ENCODE measurements around the gene HSPA4.

HSPA4 gene

DNA sequence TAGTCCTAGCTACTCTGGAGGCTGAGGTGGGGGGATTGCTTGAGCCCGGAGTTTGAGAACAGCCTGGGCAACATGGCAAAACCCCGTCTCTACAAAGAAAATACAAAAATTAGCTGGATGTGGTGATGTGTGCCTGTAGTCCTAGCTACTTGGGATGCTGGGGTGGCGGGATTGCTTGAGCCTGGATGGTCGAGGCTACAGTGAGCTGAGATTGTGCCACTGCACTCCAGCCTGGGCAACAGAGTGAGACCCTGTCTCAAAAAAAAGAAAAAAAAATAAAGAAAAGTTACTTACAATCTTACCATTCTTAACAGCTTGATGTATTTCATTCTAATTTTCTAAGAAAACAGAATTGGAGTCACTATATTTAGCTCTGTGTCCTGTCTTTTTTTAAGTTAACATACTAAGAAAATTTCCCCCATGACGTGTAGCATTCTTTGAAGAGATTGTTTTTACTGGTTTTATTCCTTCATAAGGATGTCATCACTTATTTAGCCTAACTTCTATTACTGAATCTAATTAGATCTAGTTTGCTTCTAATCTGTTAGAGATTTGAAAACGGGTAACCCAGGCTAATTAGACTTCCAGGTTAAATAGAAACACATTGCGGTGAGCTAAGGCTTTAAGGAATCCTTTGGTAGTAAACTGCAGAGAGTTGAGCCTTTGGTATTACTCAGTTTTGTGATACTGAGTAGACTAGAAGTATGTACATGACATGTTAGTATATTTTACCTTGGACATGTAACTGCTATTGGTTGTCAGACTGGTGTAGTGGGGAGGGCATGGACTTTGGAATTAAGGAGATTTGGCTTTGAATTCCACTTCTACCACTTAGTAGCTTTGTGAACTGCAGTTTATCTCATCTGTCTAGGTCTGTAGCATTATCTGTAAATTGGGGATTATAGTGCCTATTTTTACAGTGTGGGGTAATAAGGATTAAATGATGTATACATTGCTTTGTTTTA, 24.0 kb downstream of the HSPA4 start:
- peaks cover 11% of the 10 kb centered on the region for H3K79me1 ChIP-seq (ENCODE audit: low read length)
- H3K27me3 ChIP-seq (ENCODE audit: insufficient read depth, low read length, poor library complexity), result no peaks in the 10 kb centered on the region
- H3K4me1 ChIP-seq (ENCODE audit: control insufficient read depth, low read depth, low read length), result no peaks in the 10 kb centered on the region
- no peak overlapping the region for H2BK5ac ChIP-seq (ENCODE audit: low read length)
- no peak overlapping the region for H3K4me2 ChIP-seq (ENCODE audit: low read length)
- H3K9ac ChIP-seq (ENCODE audit: low read length), result no peak overlapping the region
- no peak overlapping the region for H3K27ac ChIP-seq (ENCODE audit: low read depth, low read length)
- peaks cover 10% of the 10 kb centered on the region for H3K36me3 ChIP-seq (ENCODE audit: control insufficient read depth, insufficient read depth, low read length)
- whole genome bisulfite sequencing (ENCODE audit: extremely low coverage, insufficient coverage, low lambda C conversion rate), result no CpG with 5 or more reads among the region's 7 CpGs
- DNase-seq, result no peak
- H3K4me3 ChIP-seq (ENCODE audit: low read length), result no peak overlapping the region
- H3K23ac ChIP-seq (ENCODE audit: low read length), result no peak overlapping the region
- peaks cover 28% of the 10 kb centered on the region for H3K79me2 ChIP-seq (ENCODE audit: control insufficient read depth, insufficient read depth, low read length)
- H3K4ac ChIP-seq (ENCODE audit: low read depth, low read length), result no peak overlapping the region
- no peak overlapping the region for H2BK15ac ChIP-seq (replicated peaks; ENCODE audit: low read depth)
- H4K8ac ChIP-seq (ENCODE audit: low read depth, low read length), result no peak overlapping the region
- no peak overlapping the region for H3K56ac ChIP-seq (ENCODE audit: low read length)
- no peak overlapping the region for H2BK120ac ChIP-seq (ENCODE audit: low read depth, low read length)
- H2AK5ac ChIP-seq (ENCODE audit: low read length), result no peak overlapping the region
- H3K18ac ChIP-seq (ENCODE audit: low read length), result no peak overlapping the region
- no peak overlapping the region for H4K5ac ChIP-seq (ENCODE audit: low read length)

GRCh38 chr5:133079048-133079447, 27.2 kb downstream of the HSPA4 start:
- H4K5ac ChIP-seq (ENCODE audit: low read length), result no peak overlapping the region
- H2AK5ac ChIP-seq (ENCODE audit: low read length), result no peak overlapping the region
- no peak overlapping the region for H2BK15ac ChIP-seq (replicated peaks; ENCODE audit: low read depth)
- H3K36me3 ChIP-seq (ENCODE audit: control insufficient read depth, insufficient read depth, low read length), result peaks cover 4% of the 10 kb centered on the region
- no peak overlapping the region for H2BK5ac ChIP-seq (ENCODE audit: low read length)
- H3K79me1 ChIP-seq (ENCODE audit: low read length), result peaks cover 7% of the 10 kb centered on the region
- H3K23ac ChIP-seq (ENCODE audit: low read length), result no peak overlapping the region
- WGBS (ENCODE audit: extremely low coverage, insufficient coverage, low lambda C conversion rate), result no CpG with 5 or more reads among the region's 3 CpGs
- H4K8ac ChIP-seq (ENCODE audit: low read depth, low read length), result no peak overlapping the region
- no peak overlapping the region for H3K56ac ChIP-seq (ENCODE audit: low read length)
- peaks cover 20% of the 10 kb centered on the region for H3K79me2 ChIP-seq (ENCODE audit: control insufficient read depth, insufficient read depth, low read length)
- H3K4me2 ChIP-seq (ENCODE audit: low read length), result no peak overlapping the region
- no peak for DNase-seq
- no peak overlapping the region for H3K27ac ChIP-seq (ENCODE audit: low read depth, low read length)
- no peak overlapping the region for H2BK120ac ChIP-seq (ENCODE audit: low read depth, low read length)
- H3K9ac ChIP-seq (ENCODE audit: low read length), result no peak overlapping the region
- no peak overlapping the region for H3K4me3 ChIP-seq (ENCODE audit: low read length)
- no peak overlapping the region for H3K18ac ChIP-seq (ENCODE audit: low read length)
- H3K4ac ChIP-seq (ENCODE audit: low read depth, low read length), result no peak overlapping the region
- H3K27me3 ChIP-seq (ENCODE audit: insufficient read depth, low read length, poor library complexity), result no peaks in the 10 kb centered on the region
- H3K4me1 ChIP-seq (ENCODE audit: control insufficient read depth, low read depth, low read length), result no peaks in the 10 kb centered on the region

DNA sequence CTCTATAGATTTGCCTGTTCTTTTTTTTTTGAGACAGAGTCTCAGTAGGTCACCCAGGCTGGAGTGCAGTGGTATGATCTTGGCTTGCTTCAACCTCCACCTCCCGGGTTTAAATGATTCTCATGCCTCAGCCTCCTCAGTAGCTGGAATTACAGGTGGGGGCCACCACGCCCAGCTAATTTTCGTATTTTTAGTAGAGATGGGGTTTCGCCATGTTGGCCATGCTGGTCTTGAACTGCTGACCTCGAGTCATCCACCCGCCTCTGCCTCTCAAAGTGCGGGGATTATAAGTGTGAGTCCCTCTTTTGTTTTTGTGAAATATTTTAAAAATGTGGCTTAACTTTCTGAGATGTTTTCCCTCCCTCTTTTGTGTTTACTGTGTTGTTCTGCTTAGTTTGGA, 29.2 kb downstream of the HSPA4 start:
- WGBS (ENCODE audit: extremely low coverage, insufficient coverage, low lambda C conversion rate), result no CpG with 5 or more reads among the region's 7 CpGs
- Histone ChIP-seq H3K79me2 (ENCODE audit: control insufficient read depth, insufficient read depth, low read length) (peaks cover 21% of the 10 kb centered on the region), H3K23ac (ENCODE audit: low read length) (no peak overlapping the region), H3K27ac (ENCODE audit: low read depth, low read length) (no peak overlapping the region), H2BK5ac (ENCODE audit: low read length) (no peak overlapping the region), H3K4me3 (ENCODE audit: low read length) (no peak overlapping the region), H4K5ac (ENCODE audit: low read length) (no peak overlapping the region), H2BK15ac (replicated peaks; ENCODE audit: low read depth) (no peak overlapping the region), H4K8ac (ENCODE audit: low read depth, low read length) (peak overlapping the region; percentile 28), H3K4me2 (ENCODE audit: low read length) (no peak overlapping the region), H3K4me1 (ENCODE audit: control insufficient read depth, low read depth, low read length) (no peaks in the 10 kb centered on the region), H3K9ac (ENCODE audit: low read length) (no peak overlapping the region), H3K4ac (ENCODE audit: low read depth, low read length) (no peak overlapping the region), H3K79me1 (ENCODE audit: low read length) (peaks cover 8% of the 10 kb centered on the region), H3K27me3 (ENCODE audit: insufficient read depth, low read length, poor library complexity) (no peaks in the 10 kb centered on the region), H2AK5ac (ENCODE audit: low read length) (no peak overlapping the region), H3K18ac (ENCODE audit: low read length) (no peak overlapping the region), H2BK120ac (ENCODE audit: low read depth, low read length) (no peak overlapping the region), H3K36me3 (ENCODE audit: control insufficient read depth, insufficient read depth, low read length) (peaks cover 2% of the 10 kb centered on the region), H3K56ac (ENCODE audit: low read length) (no peak overlapping the region)
- no peak for DNase-seq

DNA sequence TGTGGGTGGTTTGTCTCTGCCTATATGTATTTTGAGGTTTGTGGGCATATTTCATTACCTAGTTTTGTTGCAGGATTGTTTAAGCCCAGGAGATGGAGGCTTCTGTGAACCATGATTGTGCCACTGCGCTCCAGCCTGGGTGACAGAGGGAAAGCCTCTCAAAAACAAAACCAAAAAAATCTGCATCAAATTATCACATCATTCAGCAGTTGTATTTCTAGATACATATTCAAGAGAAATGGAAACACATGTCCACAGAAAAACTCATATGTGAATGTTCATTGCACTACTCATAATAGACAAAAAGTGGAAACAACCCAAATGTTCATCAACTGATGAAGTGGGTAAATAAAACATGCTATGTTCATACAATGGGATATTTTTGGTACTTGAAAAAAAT, 29.9 kb downstream of the HSPA4 start:
- no peak for DNase-seq
- Histone ChIP-seq H3K4me2 (ENCODE audit: low read length) (no peak overlapping the region), H3K27ac (ENCODE audit: low read depth, low read length) (no peak overlapping the region), H3K18ac (ENCODE audit: low read length) (no peak overlapping the region), H3K4me1 (ENCODE audit: control insufficient read depth, low read depth, low read length) (no peaks in the 10 kb centered on the region), H3K27me3 (ENCODE audit: insufficient read depth, low read length, poor library complexity) (no peaks in the 10 kb centered on the region), H2AK5ac (ENCODE audit: low read length) (no peak overlapping the region), H2BK120ac (ENCODE audit: low read depth, low read length) (no peak overlapping the region), H3K9ac (ENCODE audit: low read length) (no peak overlapping the region), H2BK15ac (replicated peaks; ENCODE audit: low read depth) (no peak overlapping the region), H3K4ac (ENCODE audit: low read depth, low read length) (no peak overlapping the region), H3K4me3 (ENCODE audit: low read length) (no peak overlapping the region), H3K79me2 (ENCODE audit: control insufficient read depth, insufficient read depth, low read length) (peaks cover 21% of the 10 kb centered on the region), H3K79me1 (ENCODE audit: low read length) (peaks cover 6% of the 10 kb centered on the region), H4K5ac (ENCODE audit: low read length) (no peak overlapping the region), H3K36me3 (ENCODE audit: control insufficient read depth, insufficient read depth, low read length) (peaks cover 2% of the 10 kb centered on the region), H3K56ac (ENCODE audit: low read length) (no peak overlapping the region), H3K23ac (ENCODE audit: low read length) (no peak overlapping the region), H2BK5ac (ENCODE audit: low read length) (no peak overlapping the region), H4K8ac (ENCODE audit: low read depth, low read length) (no peak overlapping the region)
- no CpG with 5 or more reads among the region's 1 CpG for WGBS (ENCODE audit: extremely low coverage, insufficient coverage, low lambda C conversion rate)

DNA sequence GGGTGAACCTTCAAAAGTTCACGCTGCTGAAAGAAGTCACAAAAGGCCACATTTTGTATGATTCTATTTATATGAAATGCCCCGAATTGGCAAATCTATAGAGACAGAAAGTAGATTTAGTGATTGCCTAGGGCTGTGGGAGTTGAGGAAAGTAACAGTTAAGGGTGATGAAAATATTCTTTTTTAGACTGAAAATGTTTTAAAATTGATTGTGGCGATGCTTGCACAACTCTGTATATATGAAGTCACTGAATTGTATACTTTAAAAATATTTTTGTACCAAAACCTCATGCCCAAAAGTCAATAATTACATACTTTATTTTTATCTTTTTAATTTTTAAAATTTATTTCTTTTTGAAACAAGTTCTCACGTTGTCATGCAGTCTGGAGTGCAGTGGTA, 30.3 kb downstream of the HSPA4 start:
- Histone ChIP-seq H3K27me3 (ENCODE audit: insufficient read depth, low read length, poor library complexity) (no peaks in the 10 kb centered on the region), H3K36me3 (ENCODE audit: control insufficient read depth, insufficient read depth, low read length) (peaks cover 2% of the 10 kb centered on the region), H4K8ac (ENCODE audit: low read depth, low read length) (no peak overlapping the region), H3K79me1 (ENCODE audit: low read length) (peaks cover 6% of the 10 kb centered on the region), H3K9ac (ENCODE audit: low read length) (no peak overlapping the region), H2BK5ac (ENCODE audit: low read length) (no peak overlapping the region), H3K4ac (ENCODE audit: low read depth, low read length) (no peak overlapping the region), H3K27ac (ENCODE audit: low read depth, low read length) (no peak overlapping the region), H3K56ac (ENCODE audit: low read length) (no peak overlapping the region), H3K18ac (ENCODE audit: low read length) (no peak overlapping the region), H3K79me2 (ENCODE audit: control insufficient read depth, insufficient read depth, low read length) (peaks cover 21% of the 10 kb centered on the region), H3K4me3 (ENCODE audit: low read length) (no peak overlapping the region), H3K23ac (ENCODE audit: low read length) (no peak overlapping the region), H2BK120ac (ENCODE audit: low read depth, low read length) (no peak overlapping the region), H2BK15ac (replicated peaks; ENCODE audit: low read depth) (no peak overlapping the region), H4K5ac (ENCODE audit: low read length) (no peak overlapping the region), H2AK5ac (ENCODE audit: low read length) (no peak overlapping the region), H3K4me1 (ENCODE audit: control insufficient read depth, low read depth, low read length) (no peaks in the 10 kb centered on the region), H3K4me2 (ENCODE audit: low read length) (no peak overlapping the region)
- DNase-seq, result no peak
- no CpG with 5 or more reads among the region's 4 CpGs for WGBS (ENCODE audit: extremely low coverage, insufficient coverage, low lambda C conversion rate)

All from mesendoderm (in vitro differentiated cells).